ENCODE results near the gene TOX4.

DNA sequence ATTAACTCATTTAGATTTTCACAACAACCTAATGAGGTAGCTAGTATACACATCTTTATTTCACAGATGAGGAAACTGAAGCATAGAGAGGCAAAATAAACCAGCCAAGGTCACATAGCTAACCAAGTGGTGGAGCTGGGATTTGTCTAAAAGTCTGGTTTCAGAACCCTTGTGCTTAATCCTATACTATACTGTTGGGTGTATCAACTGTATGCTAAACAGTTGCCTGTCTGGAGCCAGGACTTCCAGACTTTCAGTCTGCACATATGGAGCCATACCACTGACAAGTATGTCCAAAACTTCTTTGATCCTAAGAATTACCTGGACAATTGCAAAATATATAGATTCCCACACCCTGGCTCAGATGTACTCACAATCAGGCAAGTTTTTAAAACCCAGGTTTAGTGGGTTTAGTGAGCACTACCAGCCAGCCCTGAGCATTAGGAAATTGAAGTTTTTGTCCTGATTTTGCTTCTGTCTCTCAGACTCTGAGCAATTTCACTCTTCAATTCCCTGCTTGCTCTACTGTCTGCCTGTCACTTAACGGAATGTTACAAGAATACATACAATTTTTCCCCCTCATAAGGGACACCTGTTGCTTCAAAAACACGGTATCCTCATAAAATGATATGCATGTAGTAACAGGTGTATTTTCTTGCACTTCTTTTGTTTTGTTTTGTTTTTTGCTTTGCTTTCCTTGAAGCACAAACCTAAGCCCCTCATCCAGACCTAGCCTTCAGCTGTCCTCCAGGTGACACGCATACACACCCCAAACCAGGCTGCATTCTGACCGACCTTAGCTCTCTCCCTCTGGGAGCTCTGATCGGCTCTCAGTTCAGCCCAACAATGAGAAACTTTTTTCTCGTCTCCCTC, 58.8 kb downstream of the TOX4 start:
- no peak for TF ChIP-seq CTCF (IDR thresholded peaks at IDR 0.05; ENCODE audit: low read depth, low read length)
- no peak for TF ChIP-seq POLR2A (IDR thresholded peaks at IDR 0.05; ENCODE audit: extremely low read depth, insufficient read length)
- TF ChIP-seq, protein P1, sequence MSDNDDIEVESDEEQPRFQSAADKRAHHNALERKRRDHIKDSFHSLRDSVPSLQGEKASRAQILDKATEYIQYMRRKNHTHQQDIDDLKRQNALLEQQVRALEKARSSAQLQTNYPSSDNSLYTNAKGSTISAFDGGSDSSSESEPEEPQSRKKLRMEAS (IDR thresholded peaks at IDR 0.05; ENCODE audit: low read depth, low read length): no peak

Measured in NB4 (cell line).